Measurements from ENCODE around the gene DGKB. TPM values are rescaled to one million over a fixed set of nuclear protein-coding genes. Genes with fewer than 3 reads are reported as not detected.

Gene DGKB
- polyA plus RNA-seq, 2 of the 4 experiments (the other 2 are of a cell fraction): 0.01 TPM; not detected in 1

- TF ChIP-seq POLR2AphosphoS2 (conservative IDR thresholded peaks at IDR 0.05; ENCODE audit: low read length): no peak
- no peak for TF ChIP-seq ATOH8 (CRISPR knock-in tag; IDR thresholded peaks at IDR 0.05; ENCODE audit: low read depth)
- TF ChIP-seq ELK1 (IDR thresholded peaks at IDR 0.05; ENCODE audit: low read depth, low read length): no peak
- TF ChIP-seq SMC3 (IDR thresholded peaks at IDR 0.05): no peak
- no peak for TF ChIP-seq GATA3 (IDR thresholded peaks at IDR 0.05; ENCODE audit: borderline replicate concordance)
- no peaks in the 10 kb centered on the region for H3K4me1 ChIP-seq
- 12% methylated on average over 3 of the region's 3 CpGs for WGBS (ENCODE audit: missing lambda C conversion rate)
- H3K4me3 ChIP-seq: no peak overlapping the region
- ChIA-PET CTCF (no interaction called here), POLR2A (no interaction called here)
- DNase-seq (ENCODE audit: low read depth in 1 of 2, low spot score in 1 of 2): no peak
- no peaks in the 10 kb centered on the region; the same call in 2 of the 3 replicates for H3K9me3 ChIP-seq
- no peak overlapping the region for H3K4me2 ChIP-seq
- no peak for ATAC-seq
- H3K27ac ChIP-seq: no peak overlapping the region
- FAIRE-seq: no peak
Measured at GRCh38 chr7:14288701-14289100, 613.9 kb downstream of the DGKB start.

GRCh38 chr7:14287398-14287797 lies 615.2 kb downstream of the DGKB start:
- no peak overlapping the region for H3K4me3 ChIP-seq
- WGBS (ENCODE audit: missing lambda C conversion rate): 77% methylated on average over 2 of the region's 2 CpGs
- H3K4me1 ChIP-seq: no peaks in the 10 kb centered on the region
- TF ChIP-seq ATOH8 (CRISPR knock-in tag; IDR thresholded peaks at IDR 0.05; ENCODE audit: low read depth): no peak
- no peak for TF ChIP-seq TP53 (CRISPR knock-in tag; IDR thresholded peaks at IDR 0.05)
- no peak for TF ChIP-seq HEYL (CRISPR knock-in tag; IDR thresholded peaks at IDR 0.05)
- no peak for TF ChIP-seq ZNF302 (CRISPR knock-in tag; IDR thresholded peaks at IDR 0.05)
- TF ChIP-seq HOXB5 (CRISPR knock-in tag; IDR thresholded peaks at IDR 0.05): no peak
- TF ChIP-seq FOXS1 (CRISPR knock-in tag; IDR thresholded peaks at IDR 0.05): no peak
- TF ChIP-seq HES2 (IDR thresholded peaks at IDR 0.05): no peak
- TF ChIP-seq RNF2 (IDR thresholded peaks at IDR 0.05; ENCODE audit: borderline replicate concordance, low read depth): no peak
- TF ChIP-seq REST (IDR thresholded peaks at IDR 0.05): no peak
- TF ChIP-seq MAX (IDR thresholded peaks at IDR 0.05): no peak
- TF ChIP-seq NFE2L2 (conservative IDR thresholded peaks at IDR 0.05; ENCODE audit: low read length): no peak
- no peak for TF ChIP-seq NR3C1 (IDR thresholded peaks at IDR 0.05)
- TF ChIP-seq ELK1 (IDR thresholded peaks at IDR 0.05; ENCODE audit: low read depth, low read length): no peak
- TF ChIP-seq HOXB13 (CRISPR knock-in tag; IDR thresholded peaks at IDR 0.05; ENCODE audit: low read depth): no peak
- FAIRE-seq (no peak), ATAC-seq (no peak), DNase-seq (ENCODE audit: low read depth in 1 of 2, low spot score in 1 of 2) (no peak)
- H3K27ac ChIP-seq: no peak overlapping the region
- no peak overlapping the region for H3K4me2 ChIP-seq
- POLR2A ChIA-PET: no interaction called here
- no peaks in the 10 kb centered on the region; the same call in 2 of the 3 replicates for H3K9me3 ChIP-seq
- CTCF ChIA-PET: no interaction called here

Measured in A549 (cell line).